HS-27A (cell line): ENCODE measurements around the gene ORMDL2.
"Not testable (repeated sequence)": the region's sequence is repeated elsewhere in the genome, so short reads cannot be mapped to it uniquely, and the experiment has no call there.

Experiments used
- DNase-seq: peaks from one replicate; pipeline ENCODE4 v3.0.0-alpha.2; 2012; ENCODE audit warnings: low read depth, missing footprints

The ORMDL2 gene

DNA sequence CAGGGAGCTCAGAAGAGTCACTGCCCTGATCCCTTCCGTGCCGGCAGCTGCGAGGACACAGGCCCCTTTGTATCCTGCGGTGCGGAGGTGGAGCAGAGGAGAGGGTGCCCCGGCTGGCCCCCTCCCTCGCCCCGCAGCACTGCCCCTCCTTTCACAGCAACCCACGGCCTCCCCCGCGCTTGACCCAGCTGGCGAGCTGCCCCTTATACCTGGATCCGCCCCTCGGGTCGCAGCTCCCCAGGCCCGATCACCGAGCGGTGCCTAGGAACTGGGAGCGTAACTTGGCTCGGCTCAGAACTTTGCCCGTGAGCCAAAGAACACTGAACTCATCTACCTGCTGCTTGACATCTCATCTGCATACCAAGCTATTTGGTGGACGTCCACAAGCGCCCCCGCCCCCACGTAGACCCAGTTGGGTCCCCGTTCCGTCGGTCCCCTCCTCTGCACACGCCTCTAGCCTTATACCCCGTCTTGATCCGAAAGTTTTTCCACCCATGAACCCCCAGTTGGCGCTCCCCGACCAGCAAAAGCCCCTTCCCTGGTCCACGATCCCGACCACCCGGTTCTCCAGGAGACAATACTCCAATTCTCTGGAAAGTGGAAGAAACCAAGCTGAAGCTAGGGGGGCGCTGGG, 12.2 kb downstream of the ORMDL2 start:
- no peak for DNase-seq

DNA sequence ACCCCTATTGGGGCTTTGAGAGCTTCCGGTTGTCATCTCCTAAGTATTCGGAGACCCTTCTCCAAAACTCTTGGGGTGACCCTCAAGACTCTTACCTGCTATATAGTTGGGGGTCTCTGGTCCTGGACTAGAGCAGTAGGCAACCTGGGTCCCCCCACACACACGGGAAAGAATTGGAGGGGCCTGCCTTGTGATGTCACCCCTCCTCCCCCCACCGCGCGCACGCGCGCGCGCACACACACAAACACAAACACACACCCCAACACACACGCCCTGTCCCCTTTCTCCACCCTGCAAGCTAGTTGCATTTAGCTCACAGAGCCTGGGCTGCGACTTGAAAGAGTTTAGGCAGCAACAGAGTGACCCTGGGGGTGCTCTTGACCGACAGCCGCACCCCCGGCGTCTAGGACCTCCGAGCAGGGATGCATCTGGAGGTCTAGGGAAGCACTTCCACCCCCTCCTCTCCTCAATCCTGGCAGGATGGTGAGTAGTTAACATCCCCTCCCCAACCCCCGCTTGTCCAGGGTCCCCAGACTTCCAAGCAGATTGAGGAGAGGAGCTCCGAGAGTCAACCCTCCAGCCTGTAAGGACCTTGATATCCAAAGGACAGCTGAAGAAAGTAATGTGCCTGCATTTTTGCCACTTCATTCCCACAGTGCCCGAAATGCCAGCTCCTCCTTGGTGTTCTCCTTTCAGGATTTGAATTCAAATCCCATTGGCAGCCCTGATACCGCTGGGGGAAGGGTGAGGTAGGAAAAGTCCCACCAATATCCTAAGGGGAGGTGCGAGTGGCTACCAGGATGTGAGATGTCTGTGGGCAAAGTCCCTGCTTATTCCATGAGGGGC, 13.0 kb downstream of the ORMDL2 start:
- no peak for DNase-seq

DNA sequence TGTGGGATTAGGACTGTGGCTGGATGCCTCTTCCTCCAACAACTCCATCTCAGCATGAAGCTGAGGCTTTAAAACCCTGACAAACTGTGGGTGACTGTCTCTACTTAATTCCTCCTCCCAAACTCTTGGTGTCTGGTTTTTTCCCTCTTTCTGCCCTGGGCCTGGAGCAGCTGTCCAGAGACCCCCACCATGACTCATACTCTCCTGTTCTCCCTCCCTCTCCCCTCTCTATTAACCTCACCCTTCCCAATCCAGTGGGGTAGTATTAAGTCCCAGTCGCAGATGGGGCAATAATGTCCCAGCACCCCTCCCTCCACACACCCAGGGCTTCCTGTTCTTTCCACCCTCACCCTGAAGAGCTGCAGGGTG, 13.6 kb downstream of the ORMDL2 start:
- DNase-seq, result no peak

DNA sequence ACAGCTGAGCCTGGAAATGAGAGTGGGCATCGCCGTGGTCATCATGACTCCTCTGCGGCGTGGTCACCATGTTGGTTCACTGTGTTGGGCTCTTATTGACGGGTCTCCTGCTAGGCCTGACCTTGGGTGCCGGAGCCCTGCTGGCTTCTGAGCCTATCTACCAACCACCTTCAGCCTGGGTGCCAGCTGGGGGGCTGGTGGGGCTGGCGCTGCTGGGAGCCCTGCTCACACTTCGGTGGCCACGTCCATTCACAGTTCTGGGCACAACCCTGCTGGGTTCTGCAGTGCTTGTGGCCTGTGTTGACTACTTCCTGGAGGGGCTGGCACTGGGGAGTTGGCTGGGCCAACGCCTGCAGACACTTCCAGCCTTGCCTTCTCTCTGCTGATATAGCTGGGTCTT, 15.2 kb downstream of the ORMDL2 start:
- DNase-seq, result no peak

DNA sequence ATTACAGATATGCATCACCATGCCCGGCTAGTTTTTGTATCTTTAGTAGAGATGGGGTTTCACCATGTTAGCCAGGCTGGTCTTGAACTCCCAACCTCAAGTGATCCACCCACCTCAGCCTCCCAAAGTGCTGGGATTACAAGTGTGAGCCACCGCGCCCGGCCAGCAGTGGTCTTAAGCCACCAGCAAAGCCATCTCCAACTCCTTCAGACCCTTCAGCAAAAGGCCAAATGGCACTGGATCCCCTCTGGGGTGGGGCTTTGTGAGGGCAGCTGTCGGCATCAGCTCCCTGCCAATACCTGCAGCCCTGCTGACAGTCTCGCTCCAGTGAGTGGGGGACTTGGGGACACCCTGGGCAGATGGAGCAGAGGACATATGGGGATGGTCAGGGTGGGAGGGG, 16.6 kb downstream of the ORMDL2 start:
- not testable (repeated sequence) for DNase-seq

DNA sequence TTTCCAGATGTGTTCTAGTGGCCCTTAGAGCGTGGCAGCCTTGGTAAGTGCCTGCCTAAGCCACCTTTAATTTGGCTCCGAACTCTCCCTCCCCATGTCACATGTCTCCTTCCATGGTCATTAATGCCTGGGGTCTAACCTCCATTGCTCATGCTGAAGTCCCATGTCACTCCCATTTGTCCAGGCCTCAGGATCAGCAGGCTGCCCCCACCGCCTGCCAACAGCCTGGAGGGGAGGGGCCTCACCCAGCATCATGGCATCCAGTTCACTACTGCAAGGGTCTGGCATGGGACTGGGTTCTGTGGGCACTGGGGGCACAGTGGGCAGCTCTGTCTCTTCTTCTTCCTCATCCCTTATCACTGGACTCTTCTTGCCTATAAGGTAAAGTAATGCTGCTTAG, 20.5 kb downstream of the ORMDL2 start:
- no peak for DNase-seq

DNA sequence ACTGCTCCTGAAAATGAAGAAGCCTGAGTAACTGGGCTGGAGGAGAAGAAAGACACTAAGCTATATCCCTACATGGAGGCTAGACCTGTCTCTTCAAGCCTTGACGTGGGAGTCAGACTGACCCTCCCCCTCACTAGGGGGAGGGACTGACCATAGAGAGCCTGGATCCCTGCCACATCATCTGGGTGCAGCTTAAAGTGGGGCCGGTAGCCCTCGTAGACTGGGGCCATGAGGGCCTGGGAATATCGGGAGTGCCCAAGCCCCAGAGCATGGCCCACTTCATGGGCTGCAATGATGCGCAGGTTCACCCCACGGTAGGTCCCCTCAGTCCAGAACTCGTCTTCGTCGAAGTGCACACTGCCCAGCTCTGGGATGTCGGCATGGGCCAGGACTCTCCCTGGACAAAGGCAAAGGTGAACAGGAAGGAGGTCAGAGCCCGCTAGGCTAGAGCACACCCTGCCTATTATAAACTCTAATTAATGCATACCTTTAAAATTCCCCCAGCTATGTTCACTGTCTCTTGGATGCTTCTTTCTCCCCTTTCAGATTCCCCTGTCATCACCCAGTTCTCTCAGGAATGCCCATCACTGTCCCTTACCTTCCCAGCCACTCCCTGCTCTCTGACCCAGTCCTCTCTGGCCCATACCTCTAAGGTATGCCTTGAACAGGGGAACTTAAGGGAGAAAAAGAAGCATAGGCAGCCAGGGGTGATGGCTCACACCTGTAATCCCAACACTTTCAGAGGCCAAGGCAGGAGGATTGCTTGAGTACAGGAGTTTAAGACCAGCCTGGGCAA, 21.7 kb downstream of the ORMDL2 start:
- DNase-seq, result no peak

DNA sequence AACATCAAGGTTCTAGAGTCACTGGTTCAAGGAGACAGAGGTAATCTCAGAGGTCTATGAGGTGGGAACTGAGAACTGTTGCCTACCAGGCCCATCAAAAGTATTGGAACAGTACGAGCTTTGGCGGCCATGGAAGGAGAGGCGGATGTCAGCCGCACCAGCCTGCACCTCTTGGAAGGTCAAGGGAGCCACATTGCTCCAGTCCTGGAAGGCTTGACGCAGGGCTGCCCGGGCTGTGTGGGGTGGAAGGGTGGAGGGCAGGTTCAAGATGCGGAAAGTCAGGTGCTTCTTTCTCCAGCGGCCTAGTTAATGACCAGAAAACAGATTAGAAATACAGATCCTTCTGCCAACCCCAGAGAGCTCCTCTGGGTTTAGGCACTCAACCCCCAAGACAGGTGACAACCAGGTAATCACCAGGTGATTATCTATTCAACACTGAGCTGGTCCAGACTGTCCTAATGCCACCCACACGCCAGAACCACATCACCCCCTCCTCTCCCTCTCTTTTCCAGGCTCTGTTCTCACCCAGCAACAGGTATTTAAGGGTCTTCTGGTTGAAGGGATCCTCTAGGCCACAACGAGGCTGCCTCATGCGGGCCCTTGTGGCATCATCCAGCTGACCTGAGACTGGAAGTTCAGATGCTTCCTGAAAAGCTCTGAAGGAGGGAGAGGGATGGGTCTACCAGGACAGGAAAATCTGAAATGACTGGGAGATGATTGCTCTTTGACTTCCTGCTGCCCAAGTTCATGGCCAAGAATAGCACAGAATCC, 22.9 kb downstream of the ORMDL2 start:
- no peak for DNase-seq

DNA sequence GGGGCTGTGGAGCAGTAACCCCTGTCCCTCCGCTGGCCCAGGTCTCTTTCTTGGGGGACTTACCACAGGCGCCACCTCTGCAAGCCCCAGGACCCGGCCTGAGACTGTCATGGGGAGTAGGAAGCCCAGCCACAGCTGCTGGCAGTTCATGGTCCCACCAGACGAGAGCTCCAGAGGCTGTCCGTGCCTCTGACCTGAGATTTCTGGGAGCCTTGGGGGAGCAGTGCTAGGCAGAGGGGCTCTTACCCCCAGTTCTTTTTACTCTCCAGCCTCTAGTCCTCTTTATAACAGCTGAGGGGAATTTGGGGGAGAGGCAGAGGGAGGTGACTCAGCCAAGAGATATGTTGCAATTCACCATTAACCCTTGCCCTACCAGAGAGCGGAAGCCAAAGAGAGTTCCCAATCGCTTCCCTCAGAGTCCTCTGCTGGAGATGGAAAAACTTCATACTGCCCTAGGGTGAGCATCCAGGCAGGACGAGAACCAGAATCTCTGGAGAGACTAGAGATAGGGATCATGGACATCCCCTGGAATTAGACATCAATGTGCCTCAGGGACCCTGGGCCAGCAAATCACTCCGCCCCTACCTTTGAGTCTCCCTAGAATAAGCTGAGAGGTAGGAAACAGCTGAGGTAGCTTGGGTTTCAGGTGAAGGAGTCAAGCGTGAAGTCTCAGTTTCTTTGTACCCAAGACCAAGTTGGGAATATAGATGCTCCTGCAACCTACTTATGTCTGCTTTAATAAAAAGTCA, 25.0 kb downstream of the ORMDL2 start, which contains the start of gene MMP19:
Gene MMP19, minus strand, starts transcription at position 256 of the 749 bp plus-strand sequence. Its CDS starts 106 bp downstream, at position 150.
- DNase-seq, result no peak

DNA sequence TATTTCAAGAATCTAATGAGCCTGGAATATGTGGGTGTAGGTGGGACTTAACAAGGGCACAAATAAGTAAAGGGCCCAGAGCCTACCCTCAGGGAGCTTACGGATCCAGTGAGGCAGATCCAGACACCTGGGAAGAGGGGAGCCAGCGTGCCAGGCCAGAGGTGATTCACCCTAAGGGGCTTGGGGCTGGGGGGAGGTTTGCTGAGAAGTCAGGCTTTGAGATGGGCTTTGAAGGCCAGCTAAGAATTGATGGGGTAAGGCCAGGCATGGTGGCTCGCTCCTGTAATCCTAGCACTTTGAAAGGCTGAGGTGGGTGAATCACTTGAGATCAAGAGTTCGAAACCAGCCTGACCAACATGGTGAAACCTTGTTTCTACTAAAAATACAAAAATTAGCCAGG, 25.6 kb downstream of the ORMDL2 start:
- no peak for DNase-seq

DNA sequence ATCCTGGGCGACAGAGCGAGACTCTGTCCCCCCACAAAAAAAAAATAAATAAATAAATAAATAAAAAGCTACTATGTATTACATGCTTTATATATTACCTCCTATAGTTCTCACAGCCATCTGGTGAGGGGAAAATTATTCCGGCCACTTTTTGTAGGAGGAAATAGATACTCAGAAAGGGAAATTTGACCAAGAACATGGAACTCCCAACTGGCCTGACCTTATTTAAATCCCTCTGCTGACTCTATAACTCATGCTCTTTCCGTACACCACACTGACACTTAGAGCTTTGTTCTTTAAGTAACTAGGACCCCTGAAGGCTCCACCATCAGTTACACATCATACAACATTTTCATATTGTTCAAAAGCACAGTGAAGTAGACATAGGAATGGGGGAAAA, 27.1 kb downstream of the ORMDL2 start:
- DNase-seq, result no peak

DNA sequence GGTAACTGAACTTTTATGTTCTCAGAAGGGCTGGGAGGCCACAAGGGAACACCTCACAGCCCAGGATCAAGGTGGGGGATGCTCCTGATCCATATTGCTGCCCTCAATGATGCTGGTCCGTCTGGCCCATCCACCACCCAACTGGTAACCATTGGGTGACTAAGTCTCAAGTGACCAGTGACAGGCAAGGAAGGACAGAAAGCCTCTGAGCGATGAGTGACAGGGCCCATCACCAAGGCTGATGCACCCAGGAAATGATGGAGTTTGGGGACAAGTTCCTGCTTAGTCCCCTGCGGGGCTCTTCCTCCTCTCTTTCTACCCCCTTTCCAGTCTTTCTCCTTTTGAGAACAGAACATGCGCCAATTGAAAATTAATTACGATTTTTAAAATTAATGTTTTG, 27.5 kb downstream of the ORMDL2 start:
- no peak for DNase-seq

DNA sequence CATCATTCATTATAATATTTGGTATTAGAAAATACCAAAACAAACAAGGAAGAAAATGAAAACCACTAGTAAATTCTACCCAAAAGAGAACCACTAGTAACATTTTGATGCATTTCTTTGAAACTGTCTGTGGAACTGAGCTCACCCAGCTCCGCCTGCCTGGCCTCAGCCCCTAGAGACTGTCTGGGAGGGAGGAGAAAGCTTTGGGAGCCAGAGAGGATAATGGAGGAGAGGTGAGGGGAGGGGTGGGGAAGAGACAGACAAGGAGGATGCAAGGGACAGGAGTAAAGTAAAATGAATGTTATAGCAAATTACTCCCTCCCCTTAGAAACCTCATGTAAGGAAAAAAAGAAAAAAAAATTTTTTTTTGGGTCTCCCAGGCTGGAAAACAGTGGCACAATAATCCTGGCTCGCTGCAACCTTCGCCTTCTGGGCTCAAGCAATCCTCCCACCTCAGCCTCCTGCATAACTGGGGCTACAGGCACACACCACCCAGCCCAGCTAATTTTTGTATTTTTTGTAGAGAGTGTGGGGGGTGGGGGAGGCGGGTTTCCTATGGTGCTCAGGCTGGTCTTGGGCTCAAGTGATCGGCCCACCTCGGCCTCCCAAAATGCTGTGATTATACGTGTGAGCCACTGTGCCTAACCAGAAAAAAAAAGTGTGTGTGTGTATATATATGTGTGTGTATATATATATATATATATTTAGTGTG, 28.1 kb downstream of the ORMDL2 start:
- DNase-seq, result no peak

DNA sequence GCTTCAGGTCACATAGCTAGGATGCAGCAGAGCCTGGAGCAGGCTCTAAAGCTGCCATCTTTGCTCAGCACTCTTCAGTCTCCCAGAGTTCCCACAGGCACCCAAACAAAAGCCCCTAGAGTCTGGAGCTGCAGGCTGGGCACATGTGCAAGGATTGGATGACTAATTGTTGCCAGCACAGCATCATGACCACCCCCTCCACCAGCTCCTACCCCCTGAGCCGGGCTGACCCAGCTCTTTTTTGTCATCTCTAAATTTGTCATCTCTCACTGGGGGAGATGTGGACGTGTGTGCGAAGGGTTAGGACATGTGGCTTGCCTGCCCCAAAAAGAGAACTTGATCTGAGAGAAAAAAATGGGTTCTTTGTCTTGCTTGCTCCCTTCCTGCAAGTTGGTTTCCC, 29.2 kb downstream of the ORMDL2 start:
- DNase-seq, result no peak

DNA sequence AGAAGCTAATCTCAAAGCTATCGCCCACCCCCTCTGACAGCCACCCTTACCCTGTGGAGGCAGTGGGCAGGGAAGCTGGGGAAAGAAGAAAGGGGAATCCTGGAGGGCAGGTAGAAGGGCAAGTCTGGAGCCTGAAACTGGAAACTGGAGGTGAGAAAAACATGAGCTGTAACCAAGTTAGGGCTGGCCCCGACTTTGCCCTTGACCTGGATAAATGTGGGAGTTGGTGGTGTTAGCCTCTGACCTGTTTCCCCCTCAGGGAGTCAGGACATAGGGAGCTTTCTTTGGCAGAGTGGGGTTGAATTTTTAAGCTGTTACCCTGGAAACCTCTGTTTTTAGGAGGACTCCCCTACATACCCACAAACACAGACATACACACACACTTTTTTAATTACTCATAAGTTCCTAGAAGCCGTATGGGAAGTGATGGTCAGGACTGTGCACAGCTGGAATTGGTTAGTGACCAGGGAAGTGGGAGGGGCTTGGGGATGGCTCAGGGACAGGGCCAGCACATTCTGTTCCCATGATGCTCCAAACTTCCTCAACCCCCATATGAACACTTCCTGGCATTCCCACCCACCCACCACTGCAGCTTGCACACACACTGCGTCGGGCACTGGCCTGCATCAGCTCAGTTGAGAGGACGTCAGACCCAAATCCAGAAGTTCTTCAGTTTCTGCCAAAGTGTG, 29.9 kb downstream of the ORMDL2 start:
- DNase-seq, result peak; percentile 74

DNA sequence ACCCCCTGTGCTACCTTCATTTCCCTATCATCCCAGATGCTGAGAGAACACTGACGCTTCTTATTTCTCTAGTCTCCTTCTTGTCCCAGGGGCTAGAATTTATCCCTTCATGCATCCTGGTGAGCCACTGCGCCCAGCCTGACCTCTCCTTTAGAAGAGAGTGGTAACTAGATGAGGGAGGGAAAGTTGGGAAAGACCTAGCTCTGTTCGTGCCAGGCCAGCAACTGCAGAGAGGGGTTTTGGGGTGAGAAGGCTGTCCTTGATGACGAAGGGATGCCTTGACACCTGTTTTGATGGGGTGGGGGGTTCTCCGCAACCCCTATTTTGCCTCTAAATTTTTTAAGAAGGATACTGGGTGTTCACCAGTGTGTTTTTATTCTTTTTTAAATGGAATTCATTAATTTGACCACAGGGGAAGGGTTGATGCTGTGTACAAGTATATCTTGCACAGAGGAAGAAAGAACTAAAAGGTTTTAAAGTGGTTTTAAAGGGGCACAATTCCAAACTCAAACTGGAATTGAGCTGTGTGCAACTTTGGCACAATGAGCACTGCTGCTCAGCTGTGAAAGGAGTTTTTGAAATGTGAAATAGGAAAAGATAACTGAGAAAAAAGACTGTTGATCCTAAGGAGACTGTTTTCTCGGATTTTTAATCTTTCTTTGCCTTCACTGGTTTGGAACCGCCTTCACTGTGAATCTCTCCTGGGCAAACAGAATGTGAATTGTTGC, 31.9 kb downstream of the ORMDL2 start:
- DNase-seq, result no peak

DNA sequence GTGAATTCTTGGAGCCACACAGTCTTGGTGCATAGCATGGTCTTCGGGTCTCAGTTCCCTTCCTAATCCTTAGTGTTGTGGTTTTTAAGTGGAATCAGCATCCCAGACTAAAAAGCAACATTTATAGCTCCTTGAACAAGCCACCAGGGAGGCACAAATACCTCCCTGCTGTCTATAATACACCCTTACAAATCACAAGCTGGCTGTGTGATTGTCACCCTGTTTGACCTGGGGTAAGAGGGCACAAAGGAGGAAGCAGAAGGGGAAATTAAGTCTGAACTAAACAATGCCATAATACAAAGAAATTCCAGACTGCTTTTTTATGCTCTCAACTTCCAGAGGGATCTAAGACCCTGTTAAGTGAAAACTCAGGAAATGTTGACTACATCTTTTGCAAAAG, 32.6 kb downstream of the ORMDL2 start:
- no peak for DNase-seq

DNA sequence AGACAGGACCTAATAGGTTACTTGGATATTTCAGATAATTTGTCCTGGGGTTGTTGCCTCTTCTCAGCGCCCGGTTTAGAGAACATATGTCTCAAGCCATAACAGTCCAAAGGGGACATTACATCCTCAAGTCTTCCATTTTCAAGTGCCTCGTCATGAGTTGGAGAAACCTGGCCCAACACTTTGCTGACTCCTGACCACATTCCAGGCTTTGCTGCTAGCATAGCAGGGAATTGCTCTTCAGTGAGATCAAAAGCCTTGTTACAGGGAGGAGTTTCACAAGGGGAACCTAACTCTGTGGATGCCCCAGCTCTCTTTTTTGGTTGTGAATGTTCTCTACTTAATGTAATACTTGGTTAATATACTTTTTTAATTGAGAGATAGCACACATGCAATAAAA, 33.1 kb downstream of the ORMDL2 start:
- no peak for DNase-seq

DNA sequence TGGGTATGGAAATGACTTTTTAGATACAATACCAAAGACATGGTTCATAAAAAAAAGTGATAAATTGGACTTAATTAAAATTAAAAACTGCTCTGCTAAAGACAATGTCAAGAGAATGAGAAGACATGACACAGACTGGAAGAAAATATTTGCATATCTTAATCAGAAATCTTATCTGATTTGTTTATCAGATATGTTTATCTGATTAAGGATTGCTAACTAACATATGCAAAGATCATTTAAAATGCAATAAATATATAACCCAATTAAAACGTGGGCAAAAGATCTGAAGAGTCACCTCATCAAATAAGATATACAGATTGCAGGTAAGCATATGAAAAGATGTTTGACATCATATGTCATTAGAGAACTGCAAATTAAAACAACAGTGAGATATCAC, 34.9 kb downstream of the ORMDL2 start:
- no peak for DNase-seq
